Stimulated activated CD8-positive, alpha-beta memory T cell treated with anti-CD3 and anti-CD28 coated beads, Interleukin-7, amount 100 ng/mL, for 48 hours (primary cell): ENCODE measurements around the gene SETD5.

Experiments used
- DNase-seq, 2 donors: peaks; one replicate each; pipeline ENCODE4 v3.0.0-alpha.2; 2020; ENCODE audit warnings: low read depth in 1 of 2; ENCODE audit errors: extremely low read depth in 1 of 2

The SETD5 gene

DNA sequence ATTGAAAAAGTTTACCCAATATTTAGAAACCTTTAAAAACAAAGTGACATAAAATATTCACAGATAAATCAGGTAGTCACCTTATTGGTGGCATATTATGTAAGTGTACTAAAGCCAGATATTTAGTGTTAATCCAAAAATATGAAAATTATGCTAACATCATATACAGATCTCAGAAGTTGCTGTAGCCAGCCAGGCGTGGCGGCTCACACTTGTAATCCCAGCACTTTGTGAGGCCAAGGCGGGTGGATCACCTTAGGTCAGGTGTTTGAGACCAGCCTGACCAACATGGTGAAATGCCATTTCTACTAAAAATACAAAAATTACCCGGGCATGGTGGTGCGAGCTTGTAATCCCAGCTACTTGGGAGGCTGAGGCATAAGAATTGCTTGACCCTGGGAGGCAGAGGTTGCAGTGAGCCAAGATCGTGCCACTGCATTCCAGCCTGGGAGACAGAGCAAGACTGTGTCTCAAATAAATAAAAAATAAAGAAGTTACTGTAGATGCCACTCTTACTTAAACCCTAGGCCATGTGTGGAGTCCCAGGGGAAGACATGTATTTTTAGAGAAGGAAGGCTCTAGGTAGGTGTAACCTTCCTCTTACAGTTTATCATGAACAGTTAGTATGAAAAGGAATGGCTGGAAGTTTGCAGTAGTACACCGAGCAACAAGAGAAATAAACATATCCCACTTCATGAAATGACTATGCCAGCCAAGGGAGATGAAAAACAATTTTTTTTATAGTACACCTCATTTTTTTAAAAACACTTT, 9.6 kb downstream of the SETD5 start:
- DNase-seq, result no peak

DNA sequence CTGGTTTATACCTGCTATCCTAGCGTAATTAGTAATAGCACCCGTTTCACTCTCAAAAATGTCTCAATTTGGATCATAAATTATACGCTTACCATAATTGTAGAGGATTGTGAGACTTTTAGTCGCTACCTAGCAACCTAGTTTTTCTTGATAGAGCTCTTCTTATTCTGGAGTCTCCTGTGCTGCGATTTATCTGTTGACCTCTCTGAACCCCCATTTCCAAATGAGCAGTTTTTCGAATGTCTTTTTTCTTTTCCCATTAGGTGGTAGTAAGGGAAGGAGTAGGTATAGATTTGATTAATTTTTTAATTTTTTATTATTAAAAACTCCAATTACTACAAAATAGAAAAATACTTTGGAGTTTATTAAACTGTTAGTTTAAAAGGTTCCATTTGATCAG, 10.6 kb downstream of the SETD5 start:
- DNase-seq, result no peak

DNA sequence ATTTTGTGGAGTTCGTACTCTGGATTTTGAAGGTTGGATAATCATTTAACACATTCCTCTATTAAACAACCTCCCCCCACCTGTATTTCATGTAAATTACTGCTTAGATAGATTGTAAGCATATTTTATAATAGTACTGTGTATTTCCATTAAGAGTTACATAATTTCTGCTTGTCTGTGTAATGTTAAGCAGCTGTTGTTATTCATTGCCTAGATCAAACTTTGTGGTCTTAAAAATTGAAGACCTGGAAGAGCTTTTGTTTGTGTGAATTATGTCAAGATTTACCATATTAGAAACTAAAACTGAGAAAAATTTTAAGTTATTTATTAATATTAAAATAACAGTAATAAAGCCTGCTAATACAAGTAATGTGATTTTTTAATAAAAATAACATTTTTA, 11.1 kb downstream of the SETD5 start:
- DNase-seq, result no peak

DNA sequence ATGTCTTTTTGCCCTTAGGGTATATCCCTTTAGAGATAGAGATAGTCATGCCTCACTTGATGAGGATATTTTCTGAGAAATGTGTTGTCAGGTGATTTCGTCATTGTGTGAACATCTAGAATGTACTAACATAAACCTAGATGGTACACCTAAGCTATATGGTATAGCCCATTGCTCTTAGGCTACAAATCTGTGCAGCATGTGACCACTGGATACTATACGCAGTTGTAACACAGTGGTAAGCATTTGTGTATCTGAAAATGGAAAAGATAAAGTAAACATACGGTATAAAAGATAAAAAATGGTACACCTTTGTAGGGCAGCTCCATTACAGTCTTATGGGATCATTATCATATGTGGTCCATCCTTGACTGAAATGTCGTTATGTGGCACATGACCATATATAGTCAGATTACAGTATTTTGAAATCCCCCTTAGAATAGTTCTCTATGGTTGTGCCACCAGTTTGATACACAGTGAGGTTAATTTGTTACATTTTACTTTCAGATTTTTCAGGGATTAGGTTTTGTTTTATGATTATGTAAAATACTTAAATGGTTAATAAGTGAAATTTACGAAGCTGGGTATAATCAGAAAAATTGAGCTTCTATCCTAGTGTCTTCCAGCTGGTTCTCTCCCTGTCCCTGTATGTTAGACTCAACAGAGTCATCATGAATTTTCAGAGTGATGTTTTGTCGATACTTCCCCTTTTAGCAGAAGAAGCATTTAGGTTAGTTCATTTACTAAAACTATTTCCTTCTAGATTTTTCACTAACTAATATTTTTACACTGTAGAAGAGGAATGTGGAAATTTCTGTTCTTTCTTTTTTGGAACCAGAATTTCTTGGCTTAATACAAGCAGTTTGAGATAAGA, 12.8 kb downstream of the SETD5 start:
- DNase-seq, result no peak

DNA sequence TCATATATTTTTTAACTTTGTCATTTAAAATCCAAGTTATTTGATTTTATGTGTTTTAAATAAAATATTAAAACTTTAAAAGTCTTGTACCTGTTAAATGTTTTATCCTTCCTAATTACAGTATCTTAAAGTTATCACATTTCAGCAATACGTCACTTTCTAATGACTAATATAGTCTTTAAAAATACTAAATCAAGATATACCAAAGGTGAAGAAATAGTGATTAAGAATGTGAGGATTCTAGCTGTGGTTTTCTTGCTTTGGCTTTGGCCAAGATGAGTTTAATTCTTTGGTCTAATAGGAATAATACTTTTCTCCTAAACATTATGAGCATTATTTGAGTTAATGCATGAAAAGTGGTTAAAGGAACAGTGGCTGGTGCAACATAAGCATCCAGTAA, 13.9 kb downstream of the SETD5 start:
- DNase-seq, result no peak

DNA sequence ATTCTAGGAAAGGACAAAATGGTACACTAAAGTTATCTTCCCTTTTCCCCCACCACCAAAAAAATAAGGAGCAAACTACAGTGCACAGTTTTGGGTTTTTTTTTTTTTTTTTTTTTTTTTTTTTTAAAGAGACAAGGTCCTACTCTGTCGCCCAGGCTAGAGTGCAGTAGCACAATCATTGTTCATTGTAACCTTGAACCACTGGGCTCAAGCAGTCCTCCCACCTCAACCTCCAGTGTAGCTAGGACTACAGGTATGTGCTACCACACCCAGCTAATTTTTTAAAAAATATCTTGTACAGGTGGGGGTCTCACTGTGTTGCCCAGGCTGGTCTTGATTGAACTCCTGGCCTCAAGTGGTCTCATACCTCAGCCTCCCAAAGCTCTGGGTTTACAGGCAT, 14.9 kb downstream of the SETD5 start:
- DNase-seq, result no peak

DNA sequence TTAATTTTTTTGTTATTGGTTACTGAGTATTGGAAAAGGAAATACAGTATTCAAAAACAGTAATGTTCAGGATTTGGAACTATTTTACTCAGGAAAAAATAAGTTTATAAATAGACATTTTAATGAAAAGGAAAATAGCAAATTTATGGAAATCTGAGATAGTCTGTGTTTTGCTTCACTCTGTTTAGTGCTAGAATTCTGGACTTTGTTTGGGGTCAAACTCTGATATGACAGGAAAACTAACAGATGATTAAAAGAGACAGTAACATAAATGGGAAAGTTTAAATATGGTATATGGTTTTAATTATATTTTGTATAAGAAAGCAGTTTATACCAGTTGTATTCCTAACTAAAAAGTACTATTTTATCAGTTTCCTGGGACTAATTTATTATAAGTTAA, 17.4 kb downstream of the SETD5 start:
- no peak for DNase-seq

DNA sequence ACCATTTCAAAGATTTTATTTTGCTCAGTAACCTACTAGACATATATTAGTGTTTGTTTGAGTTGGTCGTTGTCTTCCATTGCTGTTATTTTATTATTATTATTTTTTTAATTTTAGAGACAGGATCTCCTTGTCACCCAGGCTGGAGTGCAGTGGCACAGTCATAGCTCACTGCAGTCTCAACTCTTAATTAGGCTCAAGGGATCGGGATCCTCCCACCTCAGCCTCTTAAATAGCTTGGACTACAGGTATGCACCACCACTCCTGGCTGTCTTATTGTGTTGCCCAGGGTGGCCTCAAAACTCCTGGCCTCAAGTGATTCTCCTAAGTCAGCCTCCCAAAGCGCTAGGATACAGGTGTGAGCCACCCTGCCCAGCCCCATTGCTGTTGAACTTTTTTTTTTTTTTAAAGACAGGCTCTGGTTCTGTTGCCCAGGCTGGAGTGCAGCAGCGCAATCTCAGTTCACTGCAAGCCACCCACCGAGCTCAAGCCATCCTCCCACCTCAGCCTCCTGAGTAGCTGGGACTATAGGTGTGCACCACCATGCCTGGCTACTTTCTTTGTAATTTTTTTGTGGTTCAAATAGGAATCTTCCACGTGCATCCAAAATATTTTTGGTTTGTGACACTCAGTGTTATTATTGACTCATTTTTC, 18.2 kb downstream of the SETD5 start:
- no peak for DNase-seq

DNA sequence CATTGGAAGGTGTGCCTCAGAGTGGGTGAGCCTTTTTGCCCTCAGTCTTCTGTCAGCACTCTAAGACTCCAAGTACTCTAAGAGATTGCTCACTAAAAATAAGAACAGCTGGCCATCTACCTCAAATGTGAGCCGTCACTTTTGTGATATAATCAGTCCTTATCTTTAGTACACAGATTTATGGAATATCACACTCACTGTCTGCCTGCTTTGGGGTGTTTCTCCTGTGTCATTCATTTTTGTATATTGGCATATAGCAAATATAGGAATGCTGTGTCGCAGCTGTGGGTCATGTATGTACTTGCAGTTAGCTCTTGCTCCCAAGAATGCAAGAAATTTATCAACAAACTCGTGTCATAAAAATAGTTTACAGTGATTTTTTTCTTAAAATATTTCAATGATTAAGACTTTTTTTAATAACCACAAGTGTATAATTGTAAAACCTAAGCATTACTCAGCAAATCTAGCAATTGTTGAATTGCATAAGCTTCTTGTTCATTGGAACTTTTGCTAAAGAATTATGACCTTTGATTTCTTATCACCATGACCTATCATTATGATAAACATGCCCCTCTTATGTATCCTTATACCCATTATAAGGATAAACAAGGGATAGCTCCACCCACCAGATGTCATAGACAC, 18.8 kb downstream of the SETD5 start:
- DNase-seq, result no peak

DNA sequence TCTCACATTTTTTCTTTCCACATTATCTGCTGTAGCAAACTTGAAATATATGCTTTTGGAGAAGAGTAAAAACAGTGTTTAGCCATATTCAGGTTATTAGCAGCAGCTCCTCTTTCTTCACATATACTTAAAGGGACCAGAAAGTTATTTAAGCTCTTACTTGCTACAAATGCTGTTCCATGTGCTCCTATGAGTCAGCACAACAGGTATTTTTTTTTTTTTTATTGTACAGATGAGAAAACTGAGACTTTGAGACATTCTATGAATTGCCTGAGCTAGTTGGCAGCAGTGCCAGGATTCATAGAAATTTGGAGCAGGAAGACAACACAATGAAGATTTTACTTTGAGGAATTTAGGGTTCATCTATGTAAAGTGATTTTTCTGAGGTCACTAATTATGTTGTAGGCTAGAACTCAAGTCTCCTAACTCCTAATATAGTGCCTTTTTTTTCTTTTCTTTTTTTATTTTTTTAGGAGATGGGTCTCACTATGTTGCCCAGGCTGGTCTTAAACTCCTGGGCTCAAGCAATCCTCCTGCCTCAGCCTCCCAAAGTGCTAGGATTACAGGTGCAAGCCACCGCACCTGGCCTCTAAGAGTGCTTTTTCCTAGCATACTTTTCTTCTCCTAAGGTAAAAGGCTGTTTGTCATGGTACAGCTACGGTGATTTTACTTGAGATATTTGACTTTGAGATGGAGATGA, 23.6 kb downstream of the SETD5 start:
- DNase-seq, result no peak

DNA sequence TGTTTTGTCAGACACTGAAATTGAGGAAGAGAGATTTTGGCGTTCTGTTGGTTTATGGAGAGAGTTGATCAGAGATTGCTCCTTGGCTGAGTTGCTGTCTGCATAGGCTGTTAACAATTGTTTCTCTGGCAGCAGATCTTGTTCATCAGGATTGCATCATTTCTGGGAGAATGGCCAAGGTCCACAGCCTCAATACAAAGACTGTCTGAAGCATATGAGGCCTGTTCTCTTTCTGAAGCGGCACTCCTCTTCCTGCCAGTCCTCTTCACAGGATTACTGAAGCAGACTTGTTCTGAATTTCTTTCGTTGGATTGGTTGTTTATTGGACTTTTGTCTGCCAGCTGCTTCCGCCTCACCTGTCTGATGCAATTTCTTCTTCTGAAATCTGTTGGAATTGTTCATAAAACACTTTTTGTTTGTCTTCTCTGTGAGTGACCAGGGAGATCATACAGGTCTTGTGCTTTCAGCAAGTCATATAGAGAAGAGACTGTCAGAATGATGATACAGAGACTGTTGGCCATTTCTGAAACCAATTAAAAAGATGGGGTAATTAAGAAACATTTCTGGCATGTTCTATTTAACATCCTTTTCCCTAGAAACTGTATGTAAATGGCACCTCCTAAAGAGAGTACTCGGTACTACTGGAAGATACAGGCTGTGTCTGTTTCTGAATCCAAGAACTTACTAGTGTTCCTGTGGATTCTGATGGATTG, 25.5 kb downstream of the SETD5 start:
- no peak for DNase-seq

DNA sequence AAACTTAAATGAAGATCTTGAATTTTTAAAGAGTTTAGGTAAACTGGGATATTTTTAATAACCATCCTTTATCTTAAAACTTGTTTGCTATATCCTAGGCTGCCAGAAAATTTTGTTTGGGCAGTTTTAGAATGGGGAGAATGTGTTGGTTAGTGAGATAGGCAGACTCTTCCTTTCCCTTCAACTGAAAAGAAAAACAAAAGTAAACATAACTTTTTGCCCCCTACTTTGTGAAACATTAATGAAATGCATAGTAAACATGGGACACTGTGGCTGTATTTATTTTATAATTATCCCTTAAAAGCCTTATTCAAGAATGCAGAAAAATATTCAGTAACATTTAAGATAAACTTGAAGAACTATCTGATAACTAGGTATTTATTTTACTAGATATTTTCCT, 31.0 kb downstream of the SETD5 start:
- no peak for DNase-seq

DNA sequence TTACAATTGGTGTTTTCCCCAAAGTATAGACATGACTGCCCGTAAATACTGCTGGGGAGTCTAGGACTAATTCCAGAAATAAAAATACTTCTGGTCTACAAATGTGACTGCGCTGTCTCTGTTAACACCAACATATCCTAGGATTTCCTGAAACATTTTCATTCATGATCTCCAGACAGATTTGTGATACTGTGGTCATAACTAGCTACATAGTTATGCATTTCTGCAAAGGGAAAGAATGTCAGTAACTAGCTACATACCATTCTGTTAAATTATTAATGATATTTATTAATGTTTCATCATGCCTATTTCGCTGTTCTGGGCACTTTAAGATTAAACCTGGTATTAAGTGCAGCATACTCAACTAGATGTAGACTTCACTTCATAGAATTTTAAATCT, 33.3 kb downstream of the SETD5 start:
- DNase-seq, result no peak

DNA sequence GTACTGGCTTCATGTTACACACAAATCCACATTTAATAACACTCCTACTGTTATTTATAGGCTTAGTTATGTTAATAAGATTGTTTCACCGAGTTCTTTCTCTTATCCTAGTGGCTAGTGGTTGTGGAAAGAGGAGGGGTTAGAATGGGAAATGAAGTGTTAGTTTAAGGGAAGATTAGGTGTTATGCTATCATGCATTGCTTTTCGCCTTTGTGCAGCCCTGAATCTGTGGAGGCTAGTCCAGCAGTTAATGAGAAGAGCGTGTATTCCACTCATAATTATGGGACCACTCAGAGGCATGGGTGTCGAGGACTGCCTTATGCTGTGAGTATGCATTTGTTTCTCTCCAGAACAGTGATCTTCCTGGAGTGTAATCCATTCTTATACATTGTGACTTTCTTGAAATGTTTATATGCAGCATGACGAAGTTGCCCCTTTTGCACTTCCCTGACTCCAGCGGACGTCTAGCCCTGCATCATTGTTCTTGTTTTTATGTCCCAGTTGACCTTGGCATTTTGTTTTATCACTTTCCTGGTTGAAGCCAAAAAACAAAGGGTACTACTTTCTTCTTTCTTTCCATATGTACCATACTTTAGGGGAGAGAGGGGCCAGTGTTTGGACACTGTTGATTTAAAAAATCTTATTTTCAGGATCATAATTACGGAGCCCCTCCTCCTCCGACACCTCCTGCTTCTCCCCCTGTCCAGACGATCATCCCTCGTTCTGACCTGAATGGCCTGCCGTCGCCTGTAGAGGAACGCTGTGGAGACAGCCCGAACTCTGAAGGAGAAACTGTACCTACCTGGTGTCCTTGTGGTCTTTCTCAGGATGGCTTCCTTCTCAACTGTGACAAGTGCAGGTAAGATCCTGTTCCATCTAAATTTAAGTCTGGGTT, 36.5 kb downstream of the SETD5 start:
- no peak for DNase-seq

DNA sequence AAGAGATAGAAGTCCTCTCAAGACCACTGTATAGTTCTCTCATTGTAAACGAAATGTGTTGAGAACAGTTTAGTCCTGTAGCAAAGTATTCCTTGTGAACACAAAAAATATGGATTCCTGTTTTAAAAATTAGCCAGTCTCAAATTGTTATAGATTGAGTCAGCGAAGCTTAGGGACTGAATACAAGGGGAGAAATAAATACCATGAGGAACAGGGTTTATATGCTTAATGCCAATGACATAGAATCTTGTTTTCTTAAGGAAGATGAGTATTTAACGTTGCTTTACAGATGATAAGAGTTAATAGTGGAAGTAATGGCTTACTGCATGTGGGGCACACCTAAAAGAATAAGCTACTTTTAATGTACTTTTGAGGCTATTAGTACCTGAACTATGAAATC, 37.9 kb downstream of the SETD5 start:
- DNase-seq, result no peak

DNA sequence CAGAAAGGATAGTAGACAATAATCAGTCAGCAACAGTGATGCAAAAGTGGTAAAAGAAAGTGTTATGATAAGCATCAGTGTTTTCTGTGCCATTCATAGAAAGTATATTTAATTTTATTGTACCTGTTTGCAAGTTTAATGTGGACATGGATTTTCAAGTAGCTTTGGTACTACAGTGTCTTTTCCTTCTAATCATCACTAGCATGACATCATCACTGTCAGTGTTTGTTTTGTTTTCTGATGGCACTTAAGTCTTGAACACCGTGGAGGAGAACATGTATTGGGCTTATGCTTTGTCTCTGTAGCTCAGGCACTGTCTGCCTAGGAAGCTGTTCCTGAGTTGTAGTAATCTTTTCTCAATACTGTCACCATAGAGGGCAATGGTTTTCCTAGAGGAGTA, 41.9 kb downstream of the SETD5 start:
- DNase-seq, result no peak

DNA sequence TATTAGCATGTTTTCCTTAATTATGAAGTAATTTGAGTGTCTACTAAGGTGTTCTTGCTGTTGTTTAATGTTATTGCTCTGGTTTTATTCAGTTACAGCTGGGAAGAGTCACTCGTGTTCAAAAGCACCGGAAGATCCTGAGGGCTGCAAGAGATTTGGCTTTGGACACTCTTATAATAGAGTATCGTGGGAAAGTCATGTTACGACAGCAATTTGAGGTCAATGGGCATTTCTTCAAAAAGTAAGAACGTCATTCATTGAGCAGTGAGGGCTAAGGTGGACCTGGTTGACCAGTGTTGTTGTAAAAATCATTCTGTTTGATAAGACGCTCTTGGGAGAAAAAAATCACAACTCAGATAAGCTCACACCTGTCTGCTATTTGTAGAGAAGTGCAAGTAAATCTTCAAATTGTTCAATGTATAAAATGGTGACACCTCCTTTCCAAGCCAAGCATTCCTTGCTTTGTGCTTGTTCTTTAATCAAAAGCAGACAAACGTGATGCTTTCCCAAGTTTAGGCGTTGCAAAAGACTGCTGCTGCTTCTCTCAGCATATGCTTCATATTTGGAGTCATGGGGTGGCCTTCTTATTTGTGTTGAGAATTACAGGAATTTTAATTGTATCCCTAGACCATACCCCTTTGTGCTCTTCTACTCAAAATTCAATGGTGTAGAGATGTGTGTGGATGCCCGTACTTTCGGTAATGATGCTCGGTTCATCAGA, 44.2 kb downstream of the SETD5 start:
- DNase-seq, result no peak

DNA sequence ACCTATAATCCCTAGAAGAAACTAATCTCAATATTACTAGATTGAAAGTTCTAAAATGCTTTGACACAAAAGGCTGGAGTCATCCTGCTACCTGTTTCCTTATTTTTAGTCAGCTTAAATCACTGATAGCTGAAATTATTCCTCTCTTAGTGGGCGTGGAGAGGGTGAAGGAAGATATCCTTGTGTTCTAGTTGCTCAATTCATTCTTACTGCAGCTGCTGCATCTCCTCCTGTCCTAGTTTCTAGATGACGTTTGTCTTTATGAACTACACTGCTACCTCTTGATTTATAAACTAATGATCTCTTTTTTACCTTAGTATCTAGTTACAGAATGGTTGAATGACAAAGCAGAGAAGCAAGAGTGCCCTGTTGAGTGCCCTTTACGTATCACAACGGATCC, 50.7 kb downstream of the SETD5 start:
- DNase-seq, result no peak
